Stimulated activated CD4-positive, alpha-beta T cell treated with anti-CD3 and anti-CD28 coated beads, Interleukin-4, amount 100 ng/mL, for 1 hour (primary cell): ENCODE measurements around the gene PKN1.

Experiments used
- DNase-seq: peaks from one replicate; pipeline ENCODE4 v3.0.0-alpha.2; 2020

The PKN1 gene

DNA sequence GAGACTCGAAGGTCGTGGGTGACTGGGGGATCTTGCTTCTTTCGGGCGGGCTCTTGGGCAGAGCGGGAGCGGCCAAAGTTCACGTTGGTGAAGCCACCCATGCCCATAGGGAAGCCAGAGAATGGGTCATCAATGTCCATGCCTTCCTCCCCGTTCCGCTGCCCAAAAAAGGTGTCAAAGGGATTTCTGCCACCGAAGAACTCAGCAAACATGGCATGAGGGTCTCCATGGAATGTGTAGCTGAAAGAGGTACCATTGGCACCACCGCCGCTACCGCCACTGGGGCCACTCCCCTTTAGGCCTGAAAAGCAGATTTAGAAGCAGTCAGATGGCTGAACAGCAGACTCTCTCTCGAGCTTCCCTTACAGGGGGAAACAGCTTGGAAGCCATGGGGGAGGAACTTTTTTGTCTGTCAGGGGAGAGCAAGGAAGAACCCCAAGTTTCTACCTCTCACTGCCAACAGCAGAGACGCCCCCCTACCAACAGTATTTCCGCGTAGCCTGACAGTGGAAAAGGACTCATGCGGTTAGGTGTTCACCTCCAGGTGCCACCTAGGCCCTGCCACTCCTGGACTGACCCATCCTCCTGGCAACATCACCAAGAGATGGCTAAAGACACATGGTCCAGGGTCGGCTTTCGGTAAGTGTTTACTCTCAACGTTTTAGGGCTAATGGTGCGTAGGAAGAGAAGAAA, 83.8 kb downstream of the PKN1 start:
- no peak for DNase-seq

GRCh38 chr19:14517446-14517839, 84.3 kb downstream of the PKN1 start:
- DNase-seq = no peak

DNA sequence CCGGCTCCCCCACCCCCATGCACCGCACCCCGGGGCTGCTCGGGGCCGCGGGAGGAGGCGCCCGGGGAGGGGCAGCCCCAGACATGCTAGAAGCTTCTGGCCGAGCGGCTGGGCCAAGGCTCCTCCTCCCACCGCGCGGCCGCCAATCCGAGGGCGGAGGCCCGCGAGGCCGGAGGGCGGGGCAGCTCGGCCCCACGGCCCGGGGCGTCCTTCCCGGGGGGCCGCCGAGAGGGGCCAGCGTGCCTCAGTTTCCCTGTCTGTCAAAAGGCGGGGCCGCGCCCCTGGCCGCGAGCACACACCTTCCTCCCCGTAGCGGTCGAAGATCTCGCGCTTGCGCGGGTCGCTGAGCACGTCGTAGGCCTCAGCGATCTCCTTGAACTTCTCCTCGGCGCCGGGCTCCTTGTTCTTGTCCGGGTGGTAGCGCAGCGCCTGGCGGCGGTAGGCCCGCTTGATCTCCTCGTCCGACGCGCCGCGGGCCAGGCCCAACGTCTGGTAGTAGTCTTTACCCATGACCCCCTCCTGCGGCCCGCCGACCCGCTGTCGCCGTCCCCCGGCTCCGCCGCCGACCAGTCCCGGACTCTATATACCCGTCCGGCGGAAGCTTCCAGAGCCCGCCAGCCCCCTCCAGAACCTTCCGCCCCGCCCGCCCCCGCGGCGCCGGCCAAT, 84.9 kb downstream of the PKN1 start, which contains the start of gene DNAJB1:
Gene DNAJB1, minus strand, starts transcription at position 558 of the 666 bp plus-strand sequence. Its CDS starts 48 bp downstream, at position 510.
- DNase-seq = peak; percentile 61

- no peak for DNase-seq
Measured at GRCh38 chr19:14519245-14519859, 86.2 kb downstream of the PKN1 start.

- DNase-seq = no peak
Measured at GRCh38 chr19:14519860-14520407, 86.8 kb downstream of the PKN1 start.

DNA sequence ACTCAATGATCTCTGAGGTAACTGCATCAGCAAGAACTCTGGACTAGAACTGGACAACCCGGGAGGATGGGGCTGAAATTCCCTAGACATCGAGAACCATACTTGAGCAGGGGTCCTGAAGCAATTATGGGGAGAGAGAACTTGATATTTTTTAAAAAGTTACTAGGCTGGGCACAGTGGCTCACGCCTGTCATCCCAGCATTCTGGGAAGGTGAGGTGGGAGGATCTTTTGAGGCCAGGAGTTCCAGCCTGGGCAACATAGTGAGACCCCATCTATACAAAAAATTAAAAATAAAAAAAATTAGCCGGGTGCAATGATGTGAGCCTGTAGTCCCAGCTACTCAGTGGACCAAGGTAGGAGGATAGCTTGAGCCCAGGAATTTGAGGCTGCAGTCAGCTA, 87.4 kb downstream of the PKN1 start:
- no peak for DNase-seq
